Suprapubic skin (tissue), 4 donors: ENCODE data around the gene PPP2R2D. TPM values are rescaled to one million over a fixed set of nuclear protein-coding genes. Genes with fewer than 3 reads are reported as not detected.

Experiments used
- DNase-seq, 2 donors: peaks; one replicate each; pipeline ENCODE4 v3.0.0-alpha.2; 2019; ENCODE audit warnings: low spot score in 2 of 2
- H3K27ac ChIP-seq: fragments of 200-600 bp; sonication (generic); one replicate; pipeline ENCODE4 v1.5.1; 2019
- H3K27me3 ChIP-seq: fragments of 200-600 bp; sonication (generic); one replicate; pipeline ENCODE4 v1.5.1; 2019
- H3K36me3 ChIP-seq: fragments of 200-600 bp; sonication (generic); one replicate; pipeline ENCODE4 v1.5.1; 2019
- H3K4me1 ChIP-seq: fragments of 200-600 bp; sonication (generic); one replicate; pipeline ENCODE4 v1.5.1; 2019
- H3K4me3 ChIP-seq: fragments of 200-600 bp; sonication (generic); one replicate; pipeline ENCODE4 v1.5.1; 2019; ENCODE audit warnings: mild to moderate bottlenecking
- H3K9me3 ChIP-seq: fragments of 200-600 bp; sonication (generic); one replicate; pipeline ENCODE4 v1.5.1; 2019
- CTCF ChIP-seq, 2 donors: fragments of 200-600 bp in 1 of 2; fragments of 450-650 bp in 1 of 2; sonication (generic) in 1 of 2; IDR thresholded peaks; one replicate each; pipeline ENCODE4 v1.5.1; 2016 to 2019; ENCODE audit warnings: antibody characterized with exemption in 2 of 2, mild to moderate bottlenecking in 1 of 2, moderate library complexity in 1 of 2
- EP300 ChIP-seq: sonication (generic); formaldehyde crosslinking; IDR thresholded peaks from one replicate; pipeline ENCODE4 v1.6.1; 2017; ENCODE audit warnings: antibody characterized with exemption
- POLR2A ChIP-seq, 2 donors: fragments of 450-650 bp; IDR thresholded peaks; one replicate each; pipeline ENCODE4 v1.6.1; 2017; ENCODE audit warnings: antibody characterized with exemption in 2 of 2, mild to moderate bottlenecking in 2 of 2, moderate library complexity in 2 of 2
- POLR2AphosphoS5 ChIP-seq, 3 donors: sonication (generic); formaldehyde crosslinking; IDR thresholded peaks; one replicate each; pipeline ENCODE4 v1.6.1; 2017; ENCODE audit warnings: antibody characterized with exemption in 3 of 3
- WGBS: methylation state at CpG from one replicate; pipeline ENCODE4 v1.1.5; 2018; 5-methylcytosine and 5-hydroxymethylcytosine counted together
- total RNA-seq, 4 donors: library from RNA; depleted of rRNA; stranded (reverse); fragments of >200 nt; gene quantifications; one replicate each; pipeline ENCODE4 v1.1.0, GENCODE V29; 2016

PPP2R2D gene
- total RNA-seq, 4 donors from 2014 or later = 22.6 to 67.2 (median 30.1) TPM

- TF ChIP-seq POLR2AphosphoS5 (IDR thresholded peaks at IDR 0.05) (no peak), POLR2A (IDR thresholded peaks at IDR 0.05) (no peak), EP300 (no peak), CTCF (IDR thresholded peaks at IDR 0.05) (no peak)
- H3K36me3 ChIP-seq = no peaks in the 10 kb centered on the region
- H3K9me3 ChIP-seq = no peaks in the 10 kb centered on the region
- peaks cover 44% of the 10 kb centered on the region for H3K27me3 ChIP-seq
- no peak overlapping the region for H3K27ac ChIP-seq
- no peak overlapping the region for H3K4me3 ChIP-seq
- H3K4me1 ChIP-seq = peaks cover 3% of the 10 kb centered on the region
- DNase-seq = no peak
- WGBS = 43% methylated on average over 7 of the region's 7 CpGs
Measured at GRCh38 chr10:131876508-131876907, 24.3 kb upstream of the PPP2R2D start.

- H3K27ac ChIP-seq = no peak overlapping the region
- WGBS = 79% methylated on average over 13 of the region's 13 CpGs
Measured at GRCh38 chr10:131880016-131880590, 20.7 kb upstream of the PPP2R2D start.

DNA sequence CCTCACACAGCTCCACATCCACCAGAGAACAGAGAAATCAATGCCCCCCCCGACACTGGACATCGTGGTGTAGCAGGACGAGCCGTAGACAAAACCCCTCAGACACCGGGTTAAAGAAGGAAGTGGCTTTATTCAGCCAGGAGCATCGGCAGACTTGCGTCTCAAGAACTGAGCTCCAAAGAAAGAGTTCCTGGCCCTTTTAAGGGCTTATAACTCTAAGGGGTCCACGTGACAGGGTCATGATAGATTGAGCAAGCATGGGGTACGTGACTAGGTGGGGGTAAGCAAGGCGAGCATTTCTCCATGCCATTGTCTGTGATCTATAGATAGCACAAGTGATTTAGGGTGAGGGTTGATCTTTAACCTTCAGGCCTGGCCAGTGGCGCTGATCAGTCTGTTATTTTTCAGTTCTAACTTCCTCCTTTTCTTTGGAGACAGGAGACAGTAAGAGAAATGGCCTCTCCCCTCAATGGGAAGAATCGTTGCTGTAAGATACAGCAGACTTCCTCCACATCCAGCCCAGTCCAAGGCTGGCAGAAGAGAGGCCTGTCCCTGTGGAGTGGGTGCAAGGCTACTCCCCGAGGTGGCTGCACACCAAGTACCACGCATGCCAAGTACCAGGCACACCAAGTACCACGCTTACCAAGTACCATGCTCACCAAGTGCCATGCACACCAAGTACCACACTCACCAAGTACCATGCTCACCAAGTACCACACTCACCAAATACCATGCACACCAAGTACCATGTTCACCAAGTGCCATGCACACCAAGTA, 19.5 kb upstream of the PPP2R2D start:
- DNase-seq = peak in 1 of 2 donors; percentile 28
- no peak overlapping the region for H3K27ac ChIP-seq
- TF ChIP-seq POLR2AphosphoS5 (IDR thresholded peaks at IDR 0.05) (no peak), EP300 (no peak), POLR2A (IDR thresholded peaks at IDR 0.05) (no peak), CTCF (IDR thresholded peaks at IDR 0.05) (no peak)
- H3K4me3 ChIP-seq = no peak overlapping the region
- H3K36me3 ChIP-seq = no peaks in the 10 kb centered on the region
- H3K9me3 ChIP-seq = no peaks in the 10 kb centered on the region
- peaks cover 7% of the 10 kb centered on the region for H3K27me3 ChIP-seq
- 87% methylated on average over 15 of the region's 15 CpGs for WGBS
- peaks cover 6% of the 10 kb centered on the region for H3K4me1 ChIP-seq

More at GRCh38 chr10:131880016-131880590, 20.7 kb upstream of the PPP2R2D start:
- Histone ChIP-seq H3K9me3 (no peaks in the 10 kb centered on the region), H3K36me3 (no peaks in the 10 kb centered on the region), H3K4me3 (no peak overlapping the region), H3K4me1 (peaks cover under 1% of the 10 kb centered on the region), H3K27me3 (peaks cover 15% of the 10 kb centered on the region)
- TF ChIP-seq CTCF (IDR thresholded peaks at IDR 0.05) (no peak), POLR2A (IDR thresholded peaks at IDR 0.05) (no peak), EP300 (no peak), POLR2AphosphoS5 (IDR thresholded peaks at IDR 0.05) (no peak)
- DNase-seq = peak in 1 of 2 donors; percentile 40

DNA sequence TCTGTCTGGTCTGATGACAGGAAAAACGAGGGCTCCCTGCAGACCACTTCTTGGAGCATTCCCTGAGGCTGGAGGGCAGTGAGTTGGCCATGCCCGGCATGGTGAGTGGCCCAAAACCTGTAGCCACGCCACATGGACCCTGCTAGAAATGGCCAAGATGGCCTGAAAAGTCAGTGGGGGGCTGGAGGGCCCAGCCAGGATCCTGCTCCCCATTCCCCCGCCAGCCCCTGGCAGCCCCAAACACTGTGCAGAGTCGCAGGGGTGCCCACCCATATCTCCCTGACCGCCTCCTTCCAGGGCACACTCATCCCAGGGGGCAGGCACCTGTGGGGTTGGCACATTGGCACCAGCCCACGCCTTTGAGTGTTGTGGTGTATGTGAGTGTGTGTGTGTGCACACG, 18.7 kb upstream of the PPP2R2D start:
- H3K27ac ChIP-seq = no peak overlapping the region
- DNase-seq = peak in 1 of 2 donors; percentile 42
- no peaks in the 10 kb centered on the region for H3K36me3 ChIP-seq
- TF ChIP-seq CTCF (IDR thresholded peaks at IDR 0.05) = no peak
- no peak for TF ChIP-seq POLR2A (IDR thresholded peaks at IDR 0.05)
- TF ChIP-seq EP300 = no peak
- TF ChIP-seq POLR2AphosphoS5 (IDR thresholded peaks at IDR 0.05) = no peak
- H3K4me3 ChIP-seq = no peak overlapping the region
- no peaks in the 10 kb centered on the region for H3K9me3 ChIP-seq
- 95% methylated on average over 4 of the region's 8 CpGs for WGBS
- peaks cover 6% of the 10 kb centered on the region for H3K4me1 ChIP-seq
- peaks cover 8% of the 10 kb centered on the region for H3K27me3 ChIP-seq
